GM10248 (cell line): ENCODE data around the gene FANCF.
"Not testable (repeated sequence)": the region's sequence is repeated elsewhere in the genome, so short reads cannot be mapped to it uniquely, and the experiment has no call there.

Experiments used
- CTCF ChIA-PET: fragments of 300-600 bp; sonication (Branson Sonifier 250); formaldehyde crosslinking; extraction: SDS; loops from one replicate; lab custom pipeline; 2021; ENCODE audit warnings: antibody characterized with exemption; lab: Yijun Ruan, JAX
- POLR2A ChIA-PET: fragments of 350-650 bp; sonication (Branson Sonifier 250); formaldehyde crosslinking; extraction: SDS; loops from one replicate; lab custom pipeline; 2020; ENCODE audit warnings: antibody characterized with exemption; lab: Yijun Ruan, JAX
- DNase-seq: peaks from one replicate; pipeline ENCODE4 v3.0.0; 2012; ENCODE audit errors: extremely low spot score
- CTCF ChIP-seq: IDR thresholded peaks from 2 replicates; pipeline ENCODE4 v1.5.1; 2012; ENCODE audit warnings: mild to moderate bottlenecking, low read depth; ENCODE audit errors: extremely low read depth, missing control alignments, control extremely low read depth

The FANCF gene

DNA sequence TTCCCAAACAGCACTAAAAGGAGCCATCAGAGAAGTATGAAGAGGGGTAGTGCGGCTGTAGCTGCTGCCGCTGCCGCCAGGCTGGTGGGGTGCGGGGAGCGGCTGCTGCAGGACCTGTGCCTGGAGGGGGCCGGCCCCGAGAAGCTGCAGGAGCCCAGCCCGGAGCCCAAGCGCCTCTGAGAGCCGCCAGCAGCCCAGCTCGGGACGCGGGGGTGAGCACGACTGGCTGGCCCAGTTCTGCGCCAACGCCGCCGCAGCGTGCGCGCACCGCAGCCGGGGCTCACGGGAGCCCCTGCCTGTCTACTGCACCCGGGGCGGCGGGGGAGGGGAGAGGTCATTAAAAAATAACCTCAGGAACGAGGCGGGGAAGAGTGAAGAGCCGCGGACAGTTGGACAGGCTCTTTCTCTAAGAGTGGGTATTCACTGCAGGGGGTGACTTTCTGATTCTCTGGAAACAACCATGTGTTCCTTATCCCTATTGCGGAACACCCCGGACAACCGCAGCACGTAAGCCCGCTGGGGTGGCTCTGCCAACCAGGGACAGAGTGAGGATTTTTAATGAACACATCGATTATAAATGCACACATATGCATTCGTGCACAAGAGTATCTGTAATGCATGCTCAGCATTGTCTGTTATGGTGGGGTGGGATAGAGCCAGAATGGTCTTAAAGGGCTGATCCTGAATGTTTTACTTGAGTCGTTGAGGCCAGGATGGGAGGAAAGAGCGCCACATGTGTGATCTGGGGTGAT is 41.2 kb upstream of the FANCF start:
- ChIA-PET POLR2A (no interaction called here), CTCF (interaction anchor here (0.8 to 3.3 kb wide), 7 partner anchors 10 to 122 kb away, joined by 3 to 11 read pairs (median 4); no protein-coding TSS in a partner anchor)
- no peak for TF ChIP-seq CTCF
- DNase-seq, result peak; percentile 62

GRCh38 chr11:22666325-22666687 is 40.7 kb upstream of the FANCF start, which contains the start of gene GAS2:
GAS2 (plus strand) TSS chr11:22666611; CDS start chr11:22674870, 8,259 bp downstream.
- no peak for TF ChIP-seq CTCF
- POLR2A ChIA-PET, result no interaction called here
- DNase-seq, result peak; percentile 12
- CTCF ChIA-PET, result interaction anchor here (0.8 to 3.3 kb wide), 7 partner anchors 9 to 122 kb away, joined by 3 to 11 read pairs (median 4); no protein-coding TSS in a partner anchor

- DNase-seq, result no peak
- CTCF ChIA-PET, result interaction anchor here (0.9 to 2.0 kb wide), 3 partner anchors 11 to 26 kb away, joined by 3 to 6 read pairs (median 4); no protein-coding TSS in a partner anchor
- POLR2A ChIA-PET, result no interaction called here
- no peak for TF ChIP-seq CTCF
These were observed 34.2 kb upstream of the FANCF start for GRCh38 chr11:22659783-22660182.

DNA sequence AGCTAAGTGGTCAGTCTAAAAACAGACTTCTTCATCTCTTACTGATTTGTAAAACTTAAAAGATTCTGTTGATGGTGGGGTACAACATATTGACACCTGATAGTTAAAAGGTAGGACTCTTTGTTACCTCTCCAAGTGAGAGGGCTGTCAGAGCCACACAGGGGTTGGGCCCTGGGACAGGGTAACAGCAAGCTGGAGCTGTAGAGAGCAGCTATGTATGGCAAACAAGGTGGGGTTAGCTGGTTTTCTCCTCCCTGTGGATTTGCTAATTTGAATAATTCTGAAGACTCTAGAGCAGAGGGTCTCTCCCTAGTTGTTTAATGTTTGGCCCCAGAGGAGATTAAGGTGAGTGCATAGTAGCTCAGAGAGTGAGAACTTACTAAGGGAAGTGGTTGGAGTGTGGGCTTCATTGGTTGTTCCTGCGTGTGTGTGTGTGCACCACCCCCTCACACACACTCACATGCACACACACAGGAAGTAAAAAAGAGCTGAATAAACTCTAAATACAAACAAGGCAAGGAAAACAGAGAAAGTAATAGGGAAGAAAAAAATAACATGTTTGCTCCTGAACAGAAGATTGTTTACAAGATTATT is 31.6 kb upstream of the FANCF start:
- CTCF ChIA-PET, result interaction anchor here (0.9 to 2.7 kb wide), 6 partner anchors 9 to 173 kb away, joined by 3 to 10 read pairs (median 6); partner anchors contain the start of genes GAS2 and SVIP
- DNase-seq, result peak; percentile 41
- POLR2A ChIA-PET, result no interaction called here
- TF ChIP-seq CTCF, result no peak

- DNase-seq, result no peak
- TF ChIP-seq CTCF, result no peak
- ChIA-PET CTCF (interaction anchor here (2.7 kb wide), 1 partner anchor 15 kb away, joined by 10 read pairs; no protein-coding TSS in a partner anchor), POLR2A (no interaction called here)
These were observed 30.5 kb upstream of the FANCF start for GRCh38 chr11:22656130-22656529.

GRCh38 chr11:22652346-22652745 is 26.7 kb upstream of the FANCF start:
- CTCF ChIA-PET, DNase-seq: not testable (repeated sequence)

DNA sequence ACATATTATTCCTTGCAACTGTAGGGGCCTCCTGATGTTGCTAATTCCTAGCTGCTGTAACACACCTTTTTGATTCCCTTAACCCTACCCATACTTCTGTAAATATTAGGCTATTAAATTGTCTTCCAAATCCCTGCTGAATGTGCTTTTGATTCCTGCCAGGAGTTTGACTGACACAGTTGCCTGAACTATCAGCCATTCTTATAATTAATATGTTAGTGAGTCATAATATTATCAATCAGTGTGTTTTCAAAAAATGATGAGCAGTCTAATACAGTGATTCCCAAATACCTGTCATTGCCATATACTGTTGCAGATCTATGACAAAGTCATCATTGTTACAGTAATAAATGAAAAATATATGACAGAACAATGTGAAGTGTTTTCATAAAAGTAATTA is 15.9 kb upstream of the FANCF start:
- TF ChIP-seq CTCF, result no peak
- ChIA-PET CTCF (no interaction called here), POLR2A (no interaction called here)
- no peak for DNase-seq

More at GRCh38 chr11:22652346-22652745, 26.7 kb upstream of the FANCF start:
- POLR2A ChIA-PET, result not testable (repeated sequence)
